Endothelial cell of umbilical vein (primary cell): Measurements from ENCODE around the gene BCL3.

Source experiments
- EZH2 ChIP-seq: IDR thresholded peaks from 2 replicates; pipeline ENCODE4 v1.6.1; 2012; ENCODE audit warnings: borderline replicate concordance, low read depth, mild to moderate bottlenecking, moderate library complexity, low read length, inconsistent platforms; ENCODE audit not compliant: severe bottlenecking
- GATA2 ChIP-seq: IDR thresholded peaks from 2 replicates; pipeline ENCODE4 v1.7.0; 2011; ENCODE audit warnings: low read depth, mild to moderate bottlenecking, moderate library complexity, mixed read lengths, low read length; ENCODE audit not compliant: insufficient read length, insufficient read depth
- JUN ChIP-seq: IDR thresholded peaks from 2 replicates; pipeline ENCODE4 v1.6.1; 2011; ENCODE audit warnings: borderline replicate concordance, low read depth; ENCODE audit not compliant: insufficient read length, insufficient read depth
- MYC ChIP-seq: IDR thresholded peaks from one replicate; pipeline ENCODE4 v1.6.1; 2011; ENCODE audit warnings: mild to moderate bottlenecking, low read depth, low read length
- POLR2A ChIP-seq: IDR thresholded peaks from 2 replicates; pipeline ENCODE4 v1.6.1; 2012; ENCODE audit warnings: low read depth, mild to moderate bottlenecking, control low read depth, low read length
- POLR2AphosphoS5 ChIP-seq: IDR thresholded peaks from 2 replicates; pipeline ENCODE4 v1.6.1; 2012; ENCODE audit warnings: low read depth, mild to moderate bottlenecking, control low read depth, low read length, moderate library complexity; ENCODE audit not compliant: insufficient read depth
- TF ChIP-seq, protein P1 (sequence below), 2 donors: IDR thresholded peaks; 1 replicate in 1 of 2; 2 replicates in 1 of 2; pipeline ENCODE4 v1.5.1; 2011; ENCODE audit warnings: low read length in 2 of 2, mild to moderate bottlenecking in 2 of 2, moderate library complexity in 2 of 2, control low read depth in 1 of 2, inconsistent platforms in 1 of 2, low read depth in 1 of 2; ENCODE audit not compliant: insufficient read depth in 1 of 2; ENCODE audit errors: extremely low read depth in 1 of 2
- TF ChIP-seq, protein P2 (sequence below): IDR thresholded peaks from 2 replicates; pipeline ENCODE4 v1.6.1; 2011; ENCODE audit not compliant: insufficient read depth, insufficient read length

DNA sequence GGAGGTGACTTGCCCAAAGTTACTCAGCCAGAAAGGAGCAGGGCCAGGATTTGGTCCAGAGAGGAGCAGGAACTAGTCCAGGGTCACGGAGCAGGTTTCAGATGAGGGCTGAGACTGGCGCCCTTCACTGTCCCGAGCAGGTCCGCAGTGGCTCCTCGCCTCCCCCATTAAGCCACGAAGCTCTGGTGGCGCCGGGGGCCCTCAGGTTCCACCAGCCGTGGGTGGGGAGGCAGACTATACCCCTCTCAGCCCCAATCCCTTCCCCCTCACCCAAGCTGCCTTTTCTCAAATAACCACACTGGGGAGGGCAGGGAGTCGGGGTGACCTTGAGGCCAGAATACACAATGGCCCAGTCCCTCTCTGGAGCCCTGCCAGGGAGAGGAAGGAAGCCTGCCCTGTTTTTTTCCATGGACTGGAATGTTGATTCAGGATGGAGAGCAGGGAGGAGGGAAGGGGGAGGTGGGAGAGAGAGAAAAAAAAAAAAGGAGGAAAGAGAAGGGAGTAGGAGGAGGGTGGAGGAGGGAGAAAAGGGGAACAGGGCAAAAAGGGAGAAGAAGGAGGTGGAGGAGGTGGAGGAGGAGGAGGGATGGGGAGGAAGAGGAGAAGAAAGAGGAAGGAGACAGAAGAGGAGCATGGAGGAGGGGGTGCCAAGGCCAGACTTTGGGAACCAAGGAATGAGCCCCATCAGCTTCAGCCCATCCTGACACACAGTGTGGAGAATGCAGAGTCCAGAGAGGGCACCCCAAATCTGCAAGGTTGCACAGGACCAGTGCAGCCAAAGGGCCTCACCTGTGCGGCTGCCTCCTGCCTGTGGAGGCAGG lies 29.9 kb upstream of the BCL3 start:
- TF ChIP-seq, protein P1, sequence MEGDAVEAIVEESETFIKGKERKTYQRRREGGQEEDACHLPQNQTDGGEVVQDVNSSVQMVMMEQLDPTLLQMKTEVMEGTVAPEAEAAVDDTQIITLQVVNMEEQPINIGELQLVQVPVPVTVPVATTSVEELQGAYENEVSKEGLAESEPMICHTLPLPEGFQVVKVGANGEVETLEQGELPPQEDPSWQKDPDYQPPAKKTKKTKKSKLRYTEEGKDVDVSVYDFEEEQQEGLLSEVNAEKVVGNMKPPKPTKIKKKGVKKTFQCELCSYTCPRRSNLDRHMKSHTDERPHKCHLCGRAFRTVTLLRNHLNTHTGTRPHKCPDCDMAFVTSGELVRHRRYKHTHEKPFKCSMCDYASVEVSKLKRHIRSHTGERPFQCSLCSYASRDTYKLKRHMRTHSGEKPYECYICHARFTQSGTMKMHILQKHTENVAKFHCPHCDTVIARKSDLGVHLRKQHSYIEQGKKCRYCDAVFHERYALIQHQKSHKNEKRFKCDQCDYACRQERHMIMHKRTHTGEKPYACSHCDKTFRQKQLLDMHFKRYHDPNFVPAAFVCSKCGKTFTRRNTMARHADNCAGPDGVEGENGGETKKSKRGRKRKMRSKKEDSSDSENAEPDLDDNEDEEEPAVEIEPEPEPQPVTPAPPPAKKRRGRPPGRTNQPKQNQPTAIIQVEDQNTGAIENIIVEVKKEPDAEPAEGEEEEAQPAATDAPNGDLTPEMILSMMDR (IDR thresholded peaks at IDR 0.05; ENCODE audit: extremely low read depth in 1 of 2, insufficient read depth in 1 of 2, low read depth in 1 of 2, low read length in 2 of 2): no peak
- no peak for TF ChIP-seq EZH2
- peak; percentile 93 for TF ChIP-seq POLR2AphosphoS5
- no peak for TF ChIP-seq POLR2A
- TF ChIP-seq JUN: peak; percentile 29
- TF ChIP-seq GATA2: no peak
- TF ChIP-seq, protein P2, sequence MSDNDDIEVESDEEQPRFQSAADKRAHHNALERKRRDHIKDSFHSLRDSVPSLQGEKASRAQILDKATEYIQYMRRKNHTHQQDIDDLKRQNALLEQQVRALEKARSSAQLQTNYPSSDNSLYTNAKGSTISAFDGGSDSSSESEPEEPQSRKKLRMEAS: no peak
- TF ChIP-seq MYC: no peak
